NCI-H774 (cell line): Measurements from ENCODE around the gene LRP1.

ENCODE experiments used
- DNase-seq: peaks from one replicate; lab custom pipeline; 2025; lab: John Stamatoyannopoulos, UW

LRP1 gene

GRCh38 chr12:57254506-57255280 lies 126.4 kb downstream of the LRP1 start:
- no peak for DNase-seq

DNA sequence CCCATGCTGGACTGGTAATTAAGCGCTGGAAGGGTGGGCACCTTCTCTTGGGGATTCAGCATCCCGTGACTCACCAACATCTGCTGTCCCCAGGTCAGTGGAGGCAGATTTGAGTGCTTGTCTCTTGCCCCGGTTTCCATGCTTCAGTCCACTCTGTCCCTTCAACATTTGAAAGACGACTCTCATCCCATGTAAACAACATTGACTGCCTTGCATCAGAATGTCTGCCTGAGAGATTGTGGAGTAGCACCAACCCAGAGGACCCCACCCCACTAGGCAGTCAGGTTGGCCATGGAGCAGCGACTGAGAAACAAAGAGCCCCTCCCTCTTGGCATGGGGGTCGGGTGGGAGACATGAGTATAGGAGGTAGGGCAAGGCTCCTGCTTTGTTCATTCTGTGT lies 127.6 kb downstream of the LRP1 start:
- no peak for DNase-seq

DNA sequence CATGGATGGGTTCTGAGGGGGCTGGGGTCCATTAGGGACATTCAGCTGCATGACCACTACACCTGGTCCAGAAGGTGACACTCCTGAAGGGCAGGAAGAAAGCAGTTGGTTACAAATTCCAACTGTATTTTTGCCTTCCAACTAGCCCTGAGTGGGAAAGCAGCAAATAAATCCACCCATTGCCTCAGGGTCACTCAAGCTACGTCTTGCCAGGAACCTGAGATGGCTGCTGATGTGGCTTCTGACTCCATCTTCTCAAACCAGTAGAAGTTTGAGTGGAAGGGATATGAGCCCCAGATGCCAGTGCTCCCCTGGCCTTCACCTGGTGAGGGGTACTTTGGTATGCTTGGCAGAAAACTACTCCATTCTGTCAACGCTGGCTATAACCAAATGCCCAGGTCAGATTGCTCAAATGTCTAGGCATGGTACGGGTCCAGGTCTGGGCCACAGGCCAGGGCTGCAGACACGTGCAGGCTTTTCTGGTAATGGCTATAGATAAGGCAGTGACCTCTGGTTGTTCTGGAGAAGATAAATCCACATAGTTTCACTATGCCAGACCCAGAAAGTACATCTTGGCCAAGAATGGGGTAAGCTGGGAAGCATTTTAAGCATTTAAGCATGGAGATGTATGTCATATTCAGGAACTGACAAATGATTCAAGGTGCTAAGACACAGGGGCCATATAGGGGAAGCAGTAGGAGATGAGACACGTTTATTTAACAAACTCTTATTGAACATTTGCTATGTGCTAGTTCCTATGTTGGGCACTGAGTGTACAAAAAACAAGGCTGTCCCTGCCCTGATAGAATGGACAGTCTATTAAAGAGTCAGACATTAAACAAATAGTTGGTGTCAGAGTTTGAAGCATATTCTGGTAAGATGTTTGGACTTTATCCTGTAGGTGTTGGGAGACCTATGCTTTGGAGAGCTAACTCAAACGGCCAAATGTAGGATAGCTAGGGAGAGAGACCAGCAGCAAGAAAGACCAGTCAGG lies 131.0 kb downstream of the LRP1 start:
- DNase-seq: no peak

DNA sequence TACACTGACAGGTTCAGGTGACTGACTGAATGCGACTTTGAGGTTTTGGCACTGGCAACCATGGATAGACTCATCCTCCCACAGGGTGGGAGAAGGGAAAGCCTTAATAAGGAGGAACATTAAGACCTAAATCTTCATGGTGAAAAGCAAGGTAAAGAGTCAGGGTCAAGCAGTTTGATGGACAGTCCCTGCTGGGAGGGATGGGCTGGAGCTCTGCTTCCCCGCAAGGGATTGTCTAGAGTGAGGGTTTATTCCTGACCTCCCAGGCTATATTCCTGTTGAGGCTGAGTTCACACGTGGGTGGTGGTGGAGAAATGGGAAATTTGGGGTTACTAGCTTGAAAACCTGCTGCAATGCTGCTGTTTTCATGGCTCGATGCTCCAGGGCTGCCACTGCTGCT lies 132.1 kb downstream of the LRP1 start:
- no peak for DNase-seq

DNA sequence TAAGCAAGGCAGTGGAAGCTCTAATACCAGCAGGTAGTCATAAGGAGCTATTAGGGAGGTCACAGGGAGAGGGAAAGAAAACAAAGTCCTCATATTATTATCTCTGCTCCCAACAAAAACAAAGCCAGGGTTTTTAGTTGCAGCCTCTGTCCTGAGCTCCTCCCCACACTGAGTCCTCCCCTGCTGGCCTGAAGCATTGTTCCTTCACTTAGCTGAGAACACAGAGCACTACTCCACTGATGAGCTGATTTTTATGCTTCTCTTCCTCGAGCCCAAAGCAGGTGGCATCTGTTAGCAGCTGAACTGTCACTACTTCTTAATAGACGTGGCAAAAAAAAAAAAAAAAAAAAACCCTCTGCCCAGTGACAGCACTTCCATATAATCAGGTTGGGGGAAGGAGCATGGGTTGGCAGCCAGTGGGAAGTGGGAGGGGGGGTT lies 133.2 kb downstream of the LRP1 start:
- peak; percentile 67 for DNase-seq

- DNase-seq: no peak
Measured at GRCh38 chr12:57262126-57262822, 134.0 kb downstream of the LRP1 start.
